NCI-H748 (cell line): ENCODE measurements around the gene PDGFRB.

Experiments used
- DNase-seq: peaks from one replicate; lab custom pipeline; 2025; ENCODE audit not compliant: unreplicated experiment; lab: John Stamatoyannopoulos, UW

The PDGFRB gene

GRCh38 chr5:150069672-150070627, 85.7 kb downstream of the PDGFRB start:
- no peak for DNase-seq

GRCh38 chr5:150068961-150069645, 86.5 kb downstream of the PDGFRB start:
- no peak for DNase-seq

GRCh38 chr5:150068472-150068871, 87.2 kb downstream of the PDGFRB start:
- DNase-seq: no peak

GRCh38 chr5:150068071-150068470, 87.6 kb downstream of the PDGFRB start:
- no peak for DNase-seq

- no peak for DNase-seq
These were observed 88.2 kb downstream of the PDGFRB start for GRCh38 chr5:150067405-150067960.

- no peak for DNase-seq
These were observed 88.7 kb downstream of the PDGFRB start for GRCh38 chr5:150066901-150067396.

- no peak for DNase-seq
These were observed 89.2 kb downstream of the PDGFRB start for GRCh38 chr5:150066436-150066835.

GRCh38 chr5:150065886-150066285, 89.8 kb downstream of the PDGFRB start:
- DNase-seq: no peak

- no peak for DNase-seq
These were observed 90.3 kb downstream of the PDGFRB start for GRCh38 chr5:150065346-150065745.

- DNase-seq: no peak
These were observed 90.9 kb downstream of the PDGFRB start for GRCh38 chr5:150064681-150065220.
